ENCODE results near the gene CACNA2D3. TPM values are rescaled to one million over a fixed set of nuclear protein-coding genes. Genes with fewer than 3 reads are reported as not detected.
A peak's percentile ranks its signal among the peaks of the same experiment; 100 is the strongest.

CACNA2D3 gene
- total RNA-seq, 6 donors from 2014 or later: 2.9 to 16.8 (median 4.9) TPM

DNA sequence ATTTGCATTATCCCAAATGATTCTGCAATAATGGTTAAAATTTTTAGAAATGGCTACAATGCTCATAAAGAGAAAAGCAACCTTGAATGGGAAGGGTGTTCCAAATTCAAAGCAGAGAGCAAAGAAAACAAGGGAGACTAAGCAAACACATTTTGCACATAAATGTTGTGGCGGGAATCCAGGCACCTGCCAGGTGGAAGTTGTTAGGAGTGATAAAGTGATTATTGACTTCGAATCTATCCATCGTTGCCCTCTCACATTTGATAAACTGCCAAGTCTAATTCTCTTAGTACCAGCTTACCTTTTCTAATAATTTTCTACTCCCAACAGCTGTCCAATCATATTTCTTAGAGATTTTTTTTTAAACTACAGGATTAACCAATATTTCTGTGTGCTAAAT is 244.5 kb downstream of the CACNA2D3 start:
- H3K4me3 ChIP-seq: no peak overlapping the region
- no peaks in the 10 kb centered on the region for H3K36me3 ChIP-seq
- WGBS, 2 donors: 52 to 53% methylated on average over 3 of the region's 3 CpGs
- ATAC-seq (ENCODE audit: low FRiP score in 2 of 2) (no peak), DNase-seq (no peak)
- TF ChIP-seq, protein P1, sequence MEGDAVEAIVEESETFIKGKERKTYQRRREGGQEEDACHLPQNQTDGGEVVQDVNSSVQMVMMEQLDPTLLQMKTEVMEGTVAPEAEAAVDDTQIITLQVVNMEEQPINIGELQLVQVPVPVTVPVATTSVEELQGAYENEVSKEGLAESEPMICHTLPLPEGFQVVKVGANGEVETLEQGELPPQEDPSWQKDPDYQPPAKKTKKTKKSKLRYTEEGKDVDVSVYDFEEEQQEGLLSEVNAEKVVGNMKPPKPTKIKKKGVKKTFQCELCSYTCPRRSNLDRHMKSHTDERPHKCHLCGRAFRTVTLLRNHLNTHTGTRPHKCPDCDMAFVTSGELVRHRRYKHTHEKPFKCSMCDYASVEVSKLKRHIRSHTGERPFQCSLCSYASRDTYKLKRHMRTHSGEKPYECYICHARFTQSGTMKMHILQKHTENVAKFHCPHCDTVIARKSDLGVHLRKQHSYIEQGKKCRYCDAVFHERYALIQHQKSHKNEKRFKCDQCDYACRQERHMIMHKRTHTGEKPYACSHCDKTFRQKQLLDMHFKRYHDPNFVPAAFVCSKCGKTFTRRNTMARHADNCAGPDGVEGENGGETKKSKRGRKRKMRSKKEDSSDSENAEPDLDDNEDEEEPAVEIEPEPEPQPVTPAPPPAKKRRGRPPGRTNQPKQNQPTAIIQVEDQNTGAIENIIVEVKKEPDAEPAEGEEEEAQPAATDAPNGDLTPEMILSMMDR (IDR thresholded peaks at IDR 0.05): no peak
- no peak for TF ChIP-seq POLR2AphosphoS5 (IDR thresholded peaks at IDR 0.05)
- no peak for TF ChIP-seq EP300 (IDR thresholded peaks at IDR 0.05)
- no peak for TF ChIP-seq POLR2A (IDR thresholded peaks at IDR 0.05)
- H3K27me3 ChIP-seq: no peaks in the 10 kb centered on the region
- H3K4me1 ChIP-seq: no peaks in the 10 kb centered on the region
- no peaks in the 10 kb centered on the region for H3K9me3 ChIP-seq
- no peak overlapping the region for H3K27ac ChIP-seq

DNA sequence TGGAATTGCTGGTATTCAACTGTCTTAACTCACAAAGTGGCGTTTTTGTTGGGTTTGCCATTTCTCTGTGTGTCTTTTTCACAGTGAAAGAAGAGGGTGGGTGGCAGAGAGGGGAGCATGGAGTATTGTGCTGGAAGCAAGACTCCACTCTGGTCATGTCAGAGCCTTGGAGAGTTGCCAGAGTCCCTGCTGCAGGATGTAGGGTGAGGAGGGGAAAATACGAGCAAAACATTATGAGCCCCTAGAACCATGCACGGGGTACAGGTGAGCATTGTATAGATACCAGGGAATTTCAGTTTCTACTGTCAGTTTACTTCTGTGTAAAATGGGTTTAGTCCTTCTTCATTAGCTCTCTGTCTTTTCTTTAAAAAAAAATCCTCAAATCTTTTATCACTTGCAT is 249.9 kb downstream of the CACNA2D3 start:
- H3K9me3 ChIP-seq: no peaks in the 10 kb centered on the region
- H3K27ac ChIP-seq: no peak overlapping the region
- no peaks in the 10 kb centered on the region for H3K36me3 ChIP-seq
- DNase-seq: no peak
- ATAC-seq (ENCODE audit: low FRiP score in 2 of 2): no peak
- TF ChIP-seq, protein P1 (IDR thresholded peaks at IDR 0.05): no peak
- TF ChIP-seq EP300 (IDR thresholded peaks at IDR 0.05) (no peak), POLR2A (IDR thresholded peaks at IDR 0.05) (no peak), POLR2AphosphoS5 (IDR thresholded peaks at IDR 0.05) (no peak)
- no peak overlapping the region for H3K4me3 ChIP-seq
- H3K4me1 ChIP-seq: no peaks in the 10 kb centered on the region
- 55 to 61% methylated on average over 3 of the region's 3 CpGs for WGBS, 2 donors
- no peaks in the 10 kb centered on the region for H3K27me3 ChIP-seq

DNA sequence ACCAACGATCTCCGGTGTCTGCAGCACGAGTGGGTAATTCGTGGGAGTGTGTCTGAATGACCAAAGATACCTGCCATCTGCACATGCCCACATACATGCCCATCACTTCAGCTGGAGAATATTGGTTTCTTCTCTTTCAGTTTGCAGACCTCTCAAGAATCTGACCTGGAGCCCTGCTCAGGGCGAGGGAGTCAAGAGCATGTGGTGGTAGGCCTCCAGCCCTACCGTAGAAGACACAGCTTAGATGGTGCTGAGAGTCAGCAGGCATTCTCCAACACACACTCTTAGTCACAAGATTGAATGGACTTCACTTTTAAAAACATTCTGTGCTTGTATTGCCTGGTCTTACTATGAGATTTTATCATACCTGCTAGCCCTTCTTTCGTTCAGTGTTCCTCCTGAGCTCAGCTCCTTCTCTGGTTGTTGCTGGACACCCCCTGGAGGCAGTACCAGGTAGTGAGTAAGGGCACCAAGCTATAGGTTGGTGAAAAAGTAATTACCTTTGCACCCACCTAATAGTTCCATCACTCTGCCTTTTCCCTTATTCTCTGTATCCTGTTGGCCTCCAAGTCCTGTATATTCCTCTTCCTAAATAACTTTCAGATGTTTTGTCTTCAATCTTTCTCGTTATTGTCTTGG is 252.0 kb downstream of the CACNA2D3 start:
- no peaks in the 10 kb centered on the region for H3K36me3 ChIP-seq
- ATAC-seq (ENCODE audit: low FRiP score in 2 of 2) (peak in 1 of 2 donors; percentile 25), DNase-seq (no peak)
- H3K9me3 ChIP-seq: no peaks in the 10 kb centered on the region
- no peaks in the 10 kb centered on the region for H3K27me3 ChIP-seq
- 65% methylated on average over 8 of the region's 8 CpGs for WGBS, 2 donors
- H3K27ac ChIP-seq: no peak overlapping the region
- no peaks in the 10 kb centered on the region for H3K4me1 ChIP-seq
- no peak overlapping the region for H3K4me3 ChIP-seq
- TF ChIP-seq, protein P1 (IDR thresholded peaks at IDR 0.05): peak in 4 of 6 experiments; percentile 33 to 53 (median 43)
- no peak for TF ChIP-seq POLR2AphosphoS5 (IDR thresholded peaks at IDR 0.05)

DNA sequence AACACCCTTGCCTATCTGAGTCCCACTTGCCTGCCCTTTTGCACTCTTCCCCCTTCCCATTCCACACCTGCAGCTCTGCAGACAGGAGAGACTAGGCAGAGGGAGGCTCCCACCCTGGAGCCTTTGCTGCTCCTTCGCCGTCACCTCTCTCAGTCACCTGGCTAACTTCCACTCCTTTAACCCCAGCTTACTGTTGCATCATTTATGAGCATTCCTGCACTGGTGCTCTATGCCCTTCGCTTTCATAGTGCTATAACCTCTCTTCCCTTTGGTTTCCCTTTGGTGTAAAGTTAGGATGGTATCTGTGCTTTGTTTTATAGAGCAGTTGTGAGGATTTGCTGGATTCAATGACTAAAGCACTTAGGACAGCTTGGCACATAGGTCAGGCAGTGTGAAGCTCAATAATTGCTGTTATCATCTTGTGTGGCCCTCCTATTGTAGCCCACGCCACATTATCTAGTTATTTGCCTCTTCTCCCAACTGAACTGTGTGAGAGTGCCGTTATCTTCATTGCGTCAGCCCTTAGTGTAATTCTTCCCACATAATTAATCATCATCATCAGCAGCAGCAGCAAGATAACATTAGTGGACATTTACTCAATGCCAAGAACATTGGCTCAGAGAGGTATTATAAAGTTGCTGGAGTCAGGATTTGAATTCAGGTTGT is 253.9 kb downstream of the CACNA2D3 start:
- H3K4me1 ChIP-seq: no peaks in the 10 kb centered on the region
- H3K9me3 ChIP-seq: no peaks in the 10 kb centered on the region
- WGBS, 2 donors: 68 to 69% methylated on average over 6 of the region's 6 CpGs
- ATAC-seq (ENCODE audit: low FRiP score in 2 of 2) (peak in 1 of 2 donors; percentile 16), DNase-seq (no peak)
- TF ChIP-seq POLR2A (IDR thresholded peaks at IDR 0.05): no peak
- TF ChIP-seq EP300 (IDR thresholded peaks at IDR 0.05): no peak
- TF ChIP-seq, protein P1 (IDR thresholded peaks at IDR 0.05): no peak
- no peak for TF ChIP-seq POLR2AphosphoS5 (IDR thresholded peaks at IDR 0.05)
- H3K36me3 ChIP-seq: no peaks in the 10 kb centered on the region
- no peak overlapping the region for H3K4me3 ChIP-seq
- H3K27ac ChIP-seq: no peak overlapping the region
- no peaks in the 10 kb centered on the region for H3K27me3 ChIP-seq

Data from upper lobe of left lung (tissue), 6 donors.